BLaER1 treated with 17β-estradiol and CSF1 and Interleukin-3, amounts not matched to agents 10 nM and 100 nM (cell line): Measurements from ENCODE around the gene SNX32.
A peak's percentile ranks its signal among the peaks of the same experiment; 100 is the strongest.

Experiments used
- H3K27ac ChIP-seq, 11 experiments: shearing (Covaris generic); formaldehyde crosslinking; 2 replicates each; pipeline ENCODE4 v1.8.1; 2022
- H3K27me3 ChIP-seq, 11 experiments: shearing (Covaris generic); formaldehyde crosslinking; 2 replicates each; pipeline ENCODE4 v1.8.1; 2022
- H3K36me3 ChIP-seq, 11 experiments: shearing (Covaris generic); formaldehyde crosslinking; 2 replicates each; pipeline ENCODE4 v1.8.1; 2022
- H3K4me1 ChIP-seq, 10 experiments: shearing (Covaris generic); formaldehyde crosslinking; 2 replicates each; pipeline ENCODE4 v1.8.1; 2022
- H3K4me2 ChIP-seq, 11 experiments: shearing (Covaris generic); formaldehyde crosslinking; 2 replicates each; pipeline ENCODE4 v1.8.1; 2022
- H3K4me3 ChIP-seq, 10 experiments: shearing (Covaris generic); formaldehyde crosslinking; 2 replicates each; pipeline ENCODE4 v1.8.1; 2022
- H3K9ac ChIP-seq, 11 experiments: shearing (Covaris generic); formaldehyde crosslinking; 2 replicates each; pipeline ENCODE4 v1.8.1; 2022
- H3K9me3 ChIP-seq, 11 experiments: shearing (Covaris generic); formaldehyde crosslinking; replicated peaks in 1 of 11; 2 replicates each; pipeline ENCODE4 v1.8.1; 2022
- H4K20me1 ChIP-seq, 11 experiments: shearing (Covaris generic); formaldehyde crosslinking; 2 replicates each; pipeline ENCODE4 v1.8.1; 2022
- Cebpa-rat ChIP-seq, 11 experiments: shearing (Covaris generic); IDR thresholded peaks; 2 replicates each; pipeline ENCODE4 v1.8.1; 2022

SNX32 gene

GRCh38 chr11:65859812-65860277 is 26.1 kb downstream of the SNX32 start:
- peaks cover 44 to 64% (median 48%) of the 10 kb centered on the region in 10 experiments for H3K4me1 ChIP-seq
- peak overlapping the region; percentile 84 to 99 (median 96) for H3K4me3 ChIP-seq
- peaks cover 50 to 55% (median 53%) of the 10 kb centered on the region in 11 experiments for H3K36me3 ChIP-seq

GRCh38 chr11:65860278-65861164 is 26.8 kb downstream of the SNX32 start, which contains the start of gene MUS81:
Gene MUS81 (plus strand): TSS chr11:65860433. CDS start chr11:65860754, 321 bp downstream.
- H3K9ac ChIP-seq = peak within 1 kb of the TSS; percentile 92 to 99 (median 95)
- no peaks in the 10 kb centered on the region for H3K27me3 ChIP-seq
- peak within 1 kb of the TSS; percentile 84 to 99 (median 96) for H3K4me3 ChIP-seq
- TF ChIP-seq Cebpa-rat (IDR thresholded peaks at IDR 0.05) = no peak
- peak within 1 kb of the TSS; percentile 87 to 98 (median 91) for H3K27ac ChIP-seq
- peaks cover 23 to 72% (median 57%) of the 10 kb centered on the region in 11 experiments for H4K20me1 ChIP-seq
- H3K4me1 ChIP-seq = peaks cover 37 to 64% (median 41%) of the 10 kb centered on the region in 10 experiments
- H3K36me3 ChIP-seq = peaks cover 50 to 55% (median 53%) of the 10 kb centered on the region in 11 experiments
- H3K4me2 ChIP-seq = peak within 1 kb of the TSS; percentile 83 to 98 (median 96)
- no peaks in the 10 kb centered on the region; a peak in 1 of 22 replicates for H3K9me3 ChIP-seq

More at GRCh38 chr11:65859812-65860277, 26.1 kb downstream of the SNX32 start:
- H4K20me1 ChIP-seq = peaks cover 30 to 72% (median 57%) of the 10 kb centered on the region in 11 experiments
- peak overlapping the region; percentile 83 to 98 (median 96) for H3K4me2 ChIP-seq
- no peaks in the 10 kb centered on the region for H3K27me3 ChIP-seq
- H3K9ac ChIP-seq = peak overlapping the region; percentile 91 to 99 (median 95)
- H3K9me3 ChIP-seq = no peaks in the 10 kb centered on the region; a peak in 1 of 22 replicates
- peak overlapping the region; percentile 87 to 98 (median 91) for H3K27ac ChIP-seq
- TF ChIP-seq Cebpa-rat (IDR thresholded peaks at IDR 0.05) = no peak

- Histone ChIP-seq H3K9ac (peak overlapping the region; percentile 91 to 99 (median 95)), H3K4me3 (peak overlapping the region; percentile 84 to 99 (median 96)), H4K20me1 (peaks cover 17 to 72% (median 57%) of the 10 kb centered on the region in 11 experiments), H3K9me3 (no peaks in the 10 kb centered on the region; a peak in 1 of 22 replicates), H3K36me3 (peaks cover 50 to 55% (median 53%) of the 10 kb centered on the region in 11 experiments), H3K4me2 (peak overlapping the region; percentile 83 to 98 (median 96)), H3K4me1 (peaks cover 31 to 61% (median 35%) of the 10 kb centered on the region in 10 experiments), H3K27ac (peak overlapping the region; percentile 87 to 98 (median 91)), H3K27me3 (no peaks in the 10 kb centered on the region)
- no peak for TF ChIP-seq Cebpa-rat (IDR thresholded peaks at IDR 0.05)
Observed at GRCh38 chr11:65861165-65861505, 27.4 kb downstream of the SNX32 start.

GRCh38 chr11:65861533-65862183 is 27.9 kb downstream of the SNX32 start:
- peak overlapping the region; percentile 83 to 98 (median 96) for H3K4me2 ChIP-seq
- no peaks in the 10 kb centered on the region for H3K27me3 ChIP-seq
- peak overlapping the region; percentile 84 to 99 (median 96) for H3K4me3 ChIP-seq
- H3K36me3 ChIP-seq = peaks cover 51 to 55% (median 53%) of the 10 kb centered on the region in 11 experiments
- H3K9me3 ChIP-seq = no peaks in the 10 kb centered on the region; a peak in 1 of 22 replicates
- H3K27ac ChIP-seq = peak overlapping the region in 10 of 11 experiments; percentile 87 to 98 (median 92); a peak in 18 of 22 replicates
- H3K4me1 ChIP-seq = peaks cover 26 to 56% (median 32%) of the 10 kb centered on the region in 10 experiments
- H3K9ac ChIP-seq = peak overlapping the region; percentile 91 to 99 (median 95)
- no peak for TF ChIP-seq Cebpa-rat (IDR thresholded peaks at IDR 0.05)
- H4K20me1 ChIP-seq = peaks cover 12 to 72% (median 57%) of the 10 kb centered on the region in 11 experiments; a peak in 21 of 22 replicates

- H3K27me3 ChIP-seq = no peaks in the 10 kb centered on the region
- H3K36me3 ChIP-seq = peaks cover 55 to 59% (median 57%) of the 10 kb centered on the region in 11 experiments
- H3K9ac ChIP-seq = peak overlapping the region; percentile 91 to 99 (median 95); a peak in 20 of 22 replicates
- no peaks in the 10 kb centered on the region; a peak in 1 of 22 replicates for H3K9me3 ChIP-seq
- peak overlapping the region in 4 of 11 experiments; percentile 12 to 95 (median 58); a peak in 1 of 22 replicates for H3K27ac ChIP-seq
- H4K20me1 ChIP-seq = peaks cover 7 to 72% (median 57%) of the 10 kb centered on the region in 11 experiments; a peak in 21 of 22 replicates
- peaks cover 25 to 61% (median 32%) of the 10 kb centered on the region in 10 experiments for H3K4me1 ChIP-seq
- H3K4me2 ChIP-seq = peak overlapping the region; percentile 83 to 98 (median 96)
- H3K4me3 ChIP-seq = peak overlapping the region in 6 of 10 experiments; percentile 84 to 99 (median 92); a peak in 10 of 20 replicates
- TF ChIP-seq Cebpa-rat (IDR thresholded peaks at IDR 0.05) = no peak
Observed at GRCh38 chr11:65862191-65862735, 28.5 kb downstream of the SNX32 start.

- Histone ChIP-seq H3K27me3 (peaks cover 0 to 5% (median 0%) of the 10 kb centered on the region in 11 experiments; a peak in 1 of 22 replicates), H3K4me2 (peak overlapping the region in 5 of 11 experiments; percentile 83 to 98 (median 98); a peak in 6 of 22 replicates), H3K9ac (peak overlapping the region in 9 of 11 experiments; percentile 5 to 99 (median 92); a peak in 14 of 22 replicates), H4K20me1 (peaks cover 0 to 72% (median 59%) of the 10 kb centered on the region in 11 experiments; a peak in 21 of 22 replicates), H3K4me3 (no peak overlapping the region), H3K36me3 (peaks cover 57 to 67% (median 63%) of the 10 kb centered on the region in 11 experiments), H3K4me1 (peaks cover 25 to 69% (median 32%) of the 10 kb centered on the region in 10 experiments), H3K9me3 (no peaks in the 10 kb centered on the region), H3K27ac (no peak overlapping the region)
- no peak for TF ChIP-seq Cebpa-rat (IDR thresholded peaks at IDR 0.05)
Observed at GRCh38 chr11:65862941-65863888, 29.5 kb downstream of the SNX32 start.
